ENCODE data around the gene FPGT. TPM values are rescaled to one million over a fixed set of nuclear protein-coding genes. Genes with fewer than 3 reads are reported as not detected.
A peak's percentile ranks its signal among the peaks of the same experiment; 100 is the strongest.

Gene FPGT
- total RNA-seq, 1 donor from 2014 or later = 8.3 TPM

- H3K36me3 ChIP-seq = no peaks in the 10 kb centered on the region
- no peak for TF ChIP-seq CTCF (IDR thresholded peaks at IDR 0.05)
- no peaks in the 10 kb centered on the region for H3K27me3 ChIP-seq
- no peaks in the 10 kb centered on the region for H3K9me3 ChIP-seq
- intact Hi-C loops (cut with DNase I) = no loop called here
- peaks cover 0 to 2% of the 10 kb centered on the region in 2 donors for H3K4me1 ChIP-seq
- peak in 1 of 2 donors; percentile 62 for DNase-seq (ENCODE audit: low spot score in 2 of 2)
- H3K27ac ChIP-seq = peak overlapping the region; percentile 31 to 39
- no peak overlapping the region for H3K4me3 ChIP-seq
These were observed 4.1 kb upstream of the FPGT start for GRCh38 chr1:74193908-74194307.

- intact Hi-C loops (cut with DNase I) = loop anchor here (5.0 kb wide), 2 partner anchors 277 to 537 kb away; partner anchors contain the start of genes CRYZ and TYW3
- H3K27ac ChIP-seq = peak overlapping the region in 1 of 2 donors; percentile 17
- no peak for DNase-seq (ENCODE audit: low spot score in 2 of 2)
- H3K4me3 ChIP-seq = no peak overlapping the region
- no peaks in the 10 kb centered on the region for H3K27me3 ChIP-seq
- no peak for TF ChIP-seq CTCF (IDR thresholded peaks at IDR 0.05)
- no peaks in the 10 kb centered on the region for H3K9me3 ChIP-seq
- peaks cover 0 to 5% of the 10 kb centered on the region in 2 donors for H3K4me1 ChIP-seq
- no peaks in the 10 kb centered on the region for H3K36me3 ChIP-seq
These were observed 2.7 kb upstream of the FPGT start for GRCh38 chr1:74195339-74195738.

- H3K4me1 ChIP-seq = peaks cover 0 to 5% of the 10 kb centered on the region in 2 donors
- no peaks in the 10 kb centered on the region for H3K9me3 ChIP-seq
- TF ChIP-seq CTCF (IDR thresholded peaks at IDR 0.05) = no peak
- H3K4me3 ChIP-seq = peak overlapping the region; percentile 81 to 83
- DNase-seq (ENCODE audit: low spot score in 2 of 2) = no peak
- intact Hi-C loops (cut with DNase I) = loop anchor here (5.0 kb wide), 2 partner anchors 275 to 535 kb away; partner anchors contain the start of genes CRYZ and TYW3
- H3K27ac ChIP-seq = peak overlapping the region; percentile 73 to 81
- H3K27me3 ChIP-seq = no peaks in the 10 kb centered on the region
- H3K36me3 ChIP-seq = peaks cover 0 to 1% of the 10 kb centered on the region in 2 donors
These were observed 787 bp upstream of the FPGT start for GRCh38 chr1:74197255-74197654.

- Histone ChIP-seq H3K27me3 (no peaks in the 10 kb centered on the region), H3K36me3 (peaks cover 6 to 12% of the 10 kb centered on the region in 2 donors), H3K4me1 (peaks cover 0 to 5% of the 10 kb centered on the region in 2 donors), H3K27ac (no peak overlapping the region), H3K4me3 (peak overlapping the region in 1 of 2 donors; percentile 81), H3K9me3 (no peaks in the 10 kb centered on the region)
- DNase-seq (ENCODE audit: low spot score in 2 of 2) = no peak
- intact Hi-C loops (cut with DNase I) = loop anchor here (5.0 kb wide), 2 partner anchors 273 to 533 kb away; partner anchors contain the start of genes CRYZ and TYW3
- no peak for TF ChIP-seq CTCF (IDR thresholded peaks at IDR 0.05)
These were observed 1.5 kb downstream of the FPGT start for GRCh38 chr1:74199504-74199903.

- peaks cover 6 to 36% of the 10 kb centered on the region in 2 donors for H3K36me3 ChIP-seq
- no peaks in the 10 kb centered on the region for H3K27me3 ChIP-seq
- intact Hi-C loops (cut with DNase I) = no loop called here
- no peaks in the 10 kb centered on the region for H3K4me1 ChIP-seq
- no peak overlapping the region for H3K4me3 ChIP-seq
- no peak for TF ChIP-seq CTCF (IDR thresholded peaks at IDR 0.05)
- no peak for DNase-seq (ENCODE audit: low spot score in 2 of 2)
- no peak overlapping the region for H3K27ac ChIP-seq
- no peaks in the 10 kb centered on the region for H3K9me3 ChIP-seq
These were observed 7.2 kb downstream of the FPGT start for GRCh38 chr1:74205266-74205665.

GRCh38 chr1:74215229-74215628 lies 17.2 kb downstream of the FPGT start:
- intact Hi-C loops (cut with DNase I) = no loop called here
- no peaks in the 10 kb centered on the region for H3K9me3 ChIP-seq
- TF ChIP-seq CTCF (IDR thresholded peaks at IDR 0.05) = no peak
- H3K27me3 ChIP-seq = no peaks in the 10 kb centered on the region
- no peaks in the 10 kb centered on the region for H3K4me1 ChIP-seq
- H3K27ac ChIP-seq = no peak overlapping the region
- H3K4me3 ChIP-seq = no peak overlapping the region
- no peaks in the 10 kb centered on the region for H3K36me3 ChIP-seq
- DNase-seq (ENCODE audit: low spot score in 2 of 2) = no peak

Measured in ascending aorta (tissue), 2 donors.